DMS153 (cell line): ENCODE data around the gene PADI2.
"Not testable (repeated sequence)": the region's sequence is repeated elsewhere in the genome, so short reads cannot be mapped to it uniquely, and the experiment has no call there.

Experiments used
- DNase-seq: peaks from one replicate; lab custom pipeline; 2025; lab: John Stamatoyannopoulos, UW

Gene PADI2

DNA sequence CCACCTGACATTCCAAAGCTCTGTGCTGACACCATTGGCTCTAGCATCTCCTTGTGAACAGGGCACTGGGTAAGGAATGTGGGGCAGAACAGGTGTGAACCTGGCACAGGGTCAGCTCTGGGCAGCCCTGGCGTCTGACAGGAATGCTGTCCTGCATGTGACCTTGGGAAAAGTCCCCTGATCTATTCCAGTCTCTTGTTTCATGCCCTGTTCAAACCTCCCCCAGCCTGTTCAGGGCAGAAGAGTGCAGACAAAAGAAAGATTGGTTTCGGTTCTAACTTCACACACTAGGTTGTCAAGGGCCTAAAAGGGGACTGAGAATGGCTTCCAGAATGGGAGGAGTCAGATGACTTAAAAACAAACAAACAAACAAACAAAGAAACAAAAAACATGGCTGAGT lies 37.8 kb downstream of the PADI2 start:
- no peak for DNase-seq

DNA sequence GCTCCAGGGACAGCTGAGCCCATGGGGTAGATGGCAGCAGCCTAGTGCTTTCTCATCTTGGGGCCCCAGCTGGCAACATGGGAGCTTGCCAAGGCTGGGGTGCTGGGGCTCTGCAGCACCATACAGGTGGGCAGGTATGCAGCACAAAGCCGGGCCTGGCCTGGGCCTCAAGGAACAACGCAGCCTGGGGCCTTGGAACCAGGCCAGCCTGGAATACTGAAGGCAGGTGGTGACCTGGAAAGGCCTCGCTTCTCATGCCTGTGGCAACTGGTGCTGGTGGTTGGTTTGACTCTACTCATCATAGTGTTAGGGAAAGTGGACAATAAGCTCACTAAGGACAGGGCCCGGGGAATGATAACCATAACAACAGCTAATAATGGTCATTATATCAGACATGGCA lies 38.4 kb downstream of the PADI2 start:
- no peak for DNase-seq

DNA sequence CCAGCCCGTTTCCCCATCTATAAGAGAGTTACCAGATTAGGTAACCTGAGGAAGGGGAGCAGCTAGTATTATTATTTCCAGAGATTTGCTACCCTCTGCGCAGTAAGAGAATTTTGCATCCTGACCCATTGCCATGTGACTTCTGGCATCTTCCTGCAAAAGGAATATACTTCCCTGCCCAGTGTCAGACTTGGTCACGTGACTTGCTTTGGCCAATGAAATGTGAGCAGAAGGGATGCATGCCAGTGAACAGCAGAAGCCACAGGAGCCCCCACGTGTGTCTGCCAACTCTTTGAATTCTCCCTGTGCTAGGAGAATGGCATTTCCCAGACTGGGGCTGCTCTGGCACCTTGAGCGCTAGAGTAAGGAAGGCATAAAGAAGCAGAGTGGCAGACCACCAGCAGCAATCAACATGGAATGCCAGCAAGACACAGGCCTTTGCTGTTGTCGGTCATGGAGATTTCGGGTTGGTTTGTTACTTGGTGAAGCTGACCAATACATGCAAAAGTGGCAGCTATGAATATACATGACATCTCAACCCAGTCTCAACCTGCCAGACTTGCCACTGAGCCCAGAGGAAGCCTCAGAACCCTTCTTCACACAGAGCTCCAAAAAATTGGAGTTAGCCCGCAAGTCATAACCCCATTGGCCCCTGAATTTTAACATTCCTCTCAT lies 39.0 kb downstream of the PADI2 start:
- no peak for DNase-seq

DNA sequence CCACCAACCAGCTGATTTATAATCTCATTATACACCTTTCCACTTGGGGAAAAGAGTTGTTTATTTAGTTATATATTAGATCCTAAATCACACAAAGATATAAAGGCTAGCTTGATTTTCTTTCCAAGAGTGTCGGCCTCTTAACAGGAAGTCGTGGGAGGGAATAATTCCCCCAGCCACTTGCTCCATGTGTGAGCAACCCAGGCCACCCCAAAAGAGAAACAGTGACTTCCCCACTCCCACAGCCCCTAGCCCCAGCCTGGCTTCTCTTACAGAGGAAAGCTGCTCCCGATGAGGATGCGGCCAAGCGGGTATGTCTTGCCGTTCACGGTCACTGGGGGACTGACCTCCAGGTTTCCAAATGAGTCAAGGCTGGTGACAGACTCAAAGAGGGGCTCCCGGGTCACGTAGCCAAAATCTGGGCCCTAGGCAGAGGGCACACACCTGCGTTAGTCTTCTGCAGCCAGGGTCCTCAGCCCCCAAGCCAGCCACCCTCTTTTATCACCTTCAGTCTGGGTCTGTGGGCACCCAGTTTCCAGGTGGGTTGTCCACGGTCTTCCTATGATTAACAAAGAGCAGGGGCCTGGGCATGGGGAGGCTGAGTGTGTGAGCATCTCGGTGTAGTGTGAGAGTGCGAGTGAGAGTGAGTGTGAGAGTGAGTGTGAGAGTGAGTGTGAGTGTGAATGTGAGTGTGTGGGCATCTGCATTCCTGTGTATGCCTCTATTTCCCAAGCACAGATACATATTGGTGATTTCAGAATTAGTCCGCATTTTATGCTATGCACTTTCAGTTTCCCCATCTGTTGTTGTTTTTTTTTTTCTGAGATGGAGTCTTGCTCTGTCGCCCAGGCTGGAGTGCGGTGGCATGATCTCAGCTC lies 40.0 kb downstream of the PADI2 start:
- no peak for DNase-seq

DNA sequence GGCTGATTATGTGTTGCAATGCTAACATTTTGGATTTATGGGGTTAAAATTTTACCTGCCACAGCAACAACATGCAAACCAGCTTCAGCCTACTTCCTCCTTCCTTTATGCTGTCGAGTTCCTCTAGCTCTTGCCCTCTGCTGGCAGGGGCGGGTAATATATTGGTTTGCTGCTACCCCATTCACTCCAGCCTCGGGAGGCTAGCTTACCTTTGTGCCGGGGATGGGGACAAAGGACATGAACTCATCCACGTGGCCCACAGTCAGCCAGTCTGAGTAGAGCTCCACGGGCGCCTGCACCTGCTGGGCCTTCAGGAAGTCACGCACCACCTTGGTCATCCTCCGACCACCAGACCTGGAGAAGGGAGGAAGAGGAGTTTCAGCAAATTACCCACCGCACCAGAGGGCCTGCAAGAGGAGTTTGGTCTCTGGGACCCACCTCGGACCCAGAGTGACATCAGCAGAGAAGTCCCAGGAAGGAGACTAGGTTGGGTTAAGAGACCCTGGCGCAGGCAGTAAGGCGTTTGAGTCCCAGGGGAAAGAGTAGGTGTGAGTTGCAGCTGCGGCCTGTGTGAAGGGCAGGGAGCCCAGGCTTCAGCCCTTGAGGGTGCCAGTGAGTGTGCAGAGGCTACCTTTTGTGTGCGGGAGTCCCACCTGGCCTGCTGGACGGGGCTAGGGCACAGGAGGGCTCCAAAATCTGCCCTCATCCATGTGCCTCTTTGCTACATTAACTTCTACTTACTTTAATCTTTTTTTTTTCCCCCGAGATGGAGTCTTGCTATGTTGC lies 43.6 kb downstream of the PADI2 start:
- no peak for DNase-seq

DNA sequence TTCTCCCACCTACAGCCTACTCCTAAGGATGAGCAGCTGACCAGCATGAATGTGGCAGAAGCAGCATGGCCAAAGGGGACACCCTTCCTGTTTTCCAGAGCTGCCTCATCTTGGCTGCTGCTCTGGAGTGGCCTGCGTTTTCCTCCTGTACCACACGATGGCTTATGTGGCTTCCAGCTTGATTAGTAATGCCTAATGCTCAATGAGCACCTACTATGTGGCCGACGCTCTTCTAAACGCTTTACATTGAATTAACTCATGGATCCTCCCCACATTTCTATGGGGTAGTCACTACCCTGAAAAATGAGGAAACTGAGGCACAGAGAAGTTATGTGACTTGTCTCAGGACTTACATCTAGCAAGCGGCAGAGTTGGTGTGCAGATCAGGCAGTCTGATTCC lies 47.5 kb downstream of the PADI2 start:
- DNase-seq, result no peak

DNA sequence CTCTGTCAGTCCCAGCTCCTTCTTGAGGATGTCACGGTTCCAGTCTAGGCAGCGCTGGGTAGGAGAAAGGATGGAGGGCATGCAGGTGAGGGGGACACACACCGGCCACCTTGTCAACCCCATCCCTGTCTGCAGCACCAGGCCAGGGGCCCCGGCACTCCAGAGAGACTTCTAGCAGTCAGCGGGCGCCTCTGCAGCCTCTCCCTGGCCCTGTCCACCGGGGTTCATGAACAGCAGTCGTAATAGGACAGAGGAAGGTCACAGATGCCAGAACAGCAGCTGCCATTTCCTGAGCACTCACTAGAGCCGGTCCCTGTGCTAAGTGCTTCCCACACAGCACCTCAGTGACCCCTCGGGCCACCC lies 49.1 kb downstream of the PADI2 start:
- no peak for DNase-seq

DNA sequence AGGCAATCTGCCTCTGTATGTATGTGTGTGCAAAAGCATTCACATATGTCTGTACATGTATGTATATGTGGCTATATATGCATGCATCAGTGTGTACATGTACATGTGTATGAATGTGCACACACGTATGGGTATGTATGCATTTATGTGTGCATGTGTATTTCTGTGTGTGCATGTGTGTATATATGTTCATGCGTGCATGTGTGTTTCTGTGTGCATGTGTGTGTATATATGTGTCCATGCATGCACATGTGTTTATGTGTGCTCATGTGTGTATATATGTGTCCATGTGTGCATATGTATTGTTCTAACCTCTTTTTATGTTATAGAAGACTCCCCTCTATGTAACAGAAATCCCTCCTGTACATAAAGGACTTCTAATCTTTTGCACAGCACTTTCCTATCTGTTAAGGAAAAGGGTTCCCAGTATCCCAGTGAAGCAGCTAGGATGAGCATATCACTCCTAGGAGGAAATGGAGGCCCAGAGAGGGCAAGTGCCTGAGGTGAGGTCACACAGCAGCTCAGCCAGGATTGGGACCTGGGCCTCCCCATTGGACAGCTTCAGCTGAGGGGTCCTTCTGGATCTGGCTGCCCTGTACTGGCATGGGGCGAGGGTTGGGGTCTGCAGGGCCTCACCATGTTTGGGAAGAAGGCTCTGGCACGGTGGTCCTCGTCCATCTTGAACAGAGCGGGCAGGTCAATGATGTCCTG lies 49.6 kb downstream of the PADI2 start:
- no peak for DNase-seq

DNA sequence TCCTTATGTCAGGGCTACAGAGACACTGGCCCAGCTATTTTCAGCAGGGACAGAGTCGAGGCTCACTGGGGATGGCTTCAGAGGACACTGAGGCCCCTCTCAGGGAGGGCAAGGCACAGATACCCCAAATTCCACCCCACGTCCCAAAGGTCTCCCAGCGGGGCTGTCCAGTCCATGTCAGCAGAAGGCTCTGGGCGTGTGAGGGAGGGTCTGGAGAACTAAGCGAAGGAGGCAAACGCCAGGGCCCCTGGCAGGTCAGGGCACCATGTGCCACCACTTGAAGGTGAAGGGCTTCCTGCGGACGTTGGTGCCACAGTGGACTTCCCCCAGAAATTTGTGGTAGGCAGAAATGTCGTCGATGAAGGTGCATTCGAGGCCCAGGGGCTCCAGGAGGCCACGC lies 50.5 kb downstream of the PADI2 start:
- DNase-seq, result no peak

DNA sequence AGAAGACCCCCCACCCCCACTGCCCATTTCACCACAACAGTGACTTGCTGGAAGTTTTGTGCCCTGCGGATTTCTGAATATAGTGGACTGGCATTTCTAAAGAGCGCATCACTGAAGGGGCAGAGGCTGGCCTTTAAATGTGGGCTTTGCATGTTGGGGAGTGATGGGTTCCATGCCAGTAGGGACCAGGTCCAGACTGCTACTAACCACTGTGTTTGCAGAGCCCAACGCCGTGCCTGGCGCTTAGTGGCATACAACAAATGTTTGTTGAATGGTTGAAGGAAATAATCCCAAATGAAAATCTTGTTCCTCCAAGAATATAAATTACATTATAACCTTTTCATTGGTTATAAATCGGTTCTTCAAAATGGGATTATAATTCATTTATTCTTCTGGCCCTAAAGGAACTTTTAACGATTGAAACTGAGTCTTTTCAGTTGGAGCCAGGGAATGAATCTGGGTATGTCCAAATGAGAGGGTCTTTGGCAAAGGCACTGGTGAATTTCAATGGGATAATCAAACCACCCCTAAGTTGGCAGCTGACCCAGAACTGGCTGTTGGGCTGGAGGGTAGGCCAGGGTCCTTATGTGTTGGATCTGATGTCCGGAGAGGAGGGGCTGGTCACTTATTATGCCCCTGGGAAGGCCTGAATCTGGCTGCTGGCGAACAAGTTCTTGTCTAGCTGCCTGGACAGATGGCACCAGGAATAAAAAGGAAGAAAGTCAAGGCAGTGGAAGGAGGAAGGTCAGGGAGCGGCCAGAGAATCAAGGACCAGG lies 51.6 kb downstream of the PADI2 start:
- DNase-seq, result no peak

DNA sequence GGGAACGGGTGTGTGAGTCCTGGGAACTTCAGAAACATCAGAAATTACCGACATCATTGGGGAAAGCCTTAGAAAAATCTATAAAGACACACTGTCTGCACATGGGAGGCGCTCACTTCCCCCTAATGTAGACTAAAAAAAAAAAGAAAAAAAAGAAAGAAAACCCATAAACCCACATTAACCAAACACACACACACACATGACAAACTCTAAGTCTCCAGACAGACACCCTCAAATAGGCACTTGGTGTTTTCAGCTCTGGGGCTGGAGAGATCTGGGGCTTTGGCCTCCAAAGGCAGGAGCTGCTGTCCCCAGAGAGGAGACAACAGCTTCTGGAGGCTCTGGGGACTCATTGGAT lies 52.2 kb downstream of the PADI2 start:
- no peak for DNase-seq

DNA sequence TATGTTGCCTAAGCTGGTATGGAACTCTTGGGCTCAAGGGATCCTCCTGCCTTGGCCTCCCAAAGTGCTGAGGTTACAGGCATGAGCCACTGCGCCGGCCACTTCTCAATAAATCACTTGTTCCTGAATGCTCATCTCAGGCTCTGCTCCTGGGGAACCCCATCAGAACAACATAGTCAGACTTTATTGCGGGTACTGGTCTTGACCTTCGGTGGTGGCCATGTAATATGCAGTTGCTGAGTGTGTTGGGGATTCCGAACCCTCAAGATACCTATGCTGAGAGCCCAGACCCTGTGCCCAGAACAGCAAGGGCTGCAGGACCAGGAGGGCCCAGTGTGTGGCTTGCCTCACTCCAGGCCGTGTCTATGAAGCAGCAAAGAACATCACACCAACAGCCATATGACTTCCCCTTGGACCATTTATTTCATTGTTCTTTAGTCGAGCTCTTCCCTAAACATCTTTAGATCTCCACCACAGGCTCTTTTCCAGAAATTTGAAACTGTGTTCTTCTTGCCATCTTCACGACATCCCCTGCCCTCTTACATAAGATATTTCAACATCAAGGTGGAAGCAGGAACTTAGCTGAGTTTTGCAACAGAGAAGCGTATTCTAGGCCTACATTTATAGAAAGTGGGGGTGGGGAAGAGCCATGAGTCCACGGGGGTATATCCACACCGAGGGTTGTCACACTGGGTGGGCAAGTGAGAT lies 52.7 kb downstream of the PADI2 start:
- DNase-seq, result no peak

DNA sequence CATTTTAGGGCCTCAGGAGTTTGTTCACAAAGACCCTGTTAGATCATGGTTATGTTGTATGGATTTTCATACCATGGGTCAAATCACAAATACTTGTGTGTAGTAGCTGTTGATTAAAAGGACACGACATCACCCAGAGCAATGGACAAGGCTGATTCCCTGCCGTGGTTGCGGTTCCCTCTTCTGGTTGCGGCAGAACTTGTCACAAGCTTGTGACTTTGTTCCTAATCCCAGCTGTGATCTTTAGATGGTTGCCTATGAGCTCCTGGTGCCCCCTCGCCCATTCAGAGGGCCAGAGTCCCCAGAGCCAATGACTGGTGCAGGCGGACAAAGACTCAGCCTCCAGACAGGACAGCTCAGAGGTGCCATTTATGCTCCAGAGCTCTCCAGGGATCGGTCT lies 53.6 kb downstream of the PADI2 start:
- DNase-seq, result no peak

DNA sequence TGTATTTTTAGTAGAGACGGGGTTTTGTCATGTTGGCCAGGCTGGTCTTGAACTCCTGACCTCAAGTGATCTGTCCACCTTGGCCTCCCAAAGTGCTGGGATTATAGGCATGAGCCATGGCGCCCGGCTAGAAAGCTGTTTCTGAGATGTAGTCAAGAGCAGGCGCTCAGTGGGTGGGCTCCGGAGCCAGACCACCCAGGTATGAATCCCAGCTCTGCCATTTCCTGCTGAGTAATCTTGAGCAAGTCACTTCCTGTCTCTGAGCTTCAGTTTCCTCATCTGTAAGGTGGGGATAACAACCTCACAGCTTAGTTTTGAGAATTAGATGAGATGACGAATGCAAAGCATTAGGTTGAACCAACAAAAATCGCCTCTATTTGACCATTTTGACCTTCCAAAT lies 56.5 kb downstream of the PADI2 start:
- DNase-seq, result not testable (repeated sequence)

DNA sequence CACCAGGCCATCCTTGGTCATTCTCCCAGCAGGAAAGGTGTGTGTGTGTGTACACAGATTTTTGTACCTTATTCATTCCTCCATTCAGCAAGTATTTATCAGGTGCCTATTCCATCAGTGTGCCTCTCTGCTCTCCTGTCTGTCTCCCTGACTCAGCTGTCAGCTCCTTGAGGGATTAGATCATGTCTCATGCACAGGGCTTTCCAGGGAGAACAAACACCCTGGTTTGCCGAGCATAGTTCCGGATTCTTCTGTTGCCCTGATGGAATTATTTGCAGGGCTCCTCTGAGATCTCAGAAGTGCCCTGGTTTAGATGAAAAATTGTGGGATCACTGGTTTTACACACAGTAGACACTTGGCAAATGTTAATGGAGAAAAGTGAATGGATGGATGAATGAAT lies 57.4 kb downstream of the PADI2 start:
- no peak for DNase-seq

DNA sequence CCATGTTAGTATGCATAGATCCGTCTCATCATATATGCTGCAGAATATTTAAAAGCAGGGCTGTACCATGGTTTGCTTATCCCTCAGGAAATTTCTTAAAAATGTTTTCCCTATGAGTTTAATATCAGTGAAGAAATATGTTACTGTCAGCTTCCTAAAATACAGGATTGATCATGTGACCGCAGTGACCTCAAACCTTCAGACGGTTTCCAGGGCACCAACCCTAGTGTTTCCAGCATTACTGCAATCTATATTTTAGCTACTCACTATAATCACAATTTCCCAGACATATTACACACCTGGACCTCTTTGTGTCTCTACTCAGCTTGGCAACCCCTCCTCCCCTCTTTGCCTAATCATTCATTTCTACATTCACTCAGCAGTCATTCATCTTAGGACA lies 57.8 kb downstream of the PADI2 start:
- no peak for DNase-seq

DNA sequence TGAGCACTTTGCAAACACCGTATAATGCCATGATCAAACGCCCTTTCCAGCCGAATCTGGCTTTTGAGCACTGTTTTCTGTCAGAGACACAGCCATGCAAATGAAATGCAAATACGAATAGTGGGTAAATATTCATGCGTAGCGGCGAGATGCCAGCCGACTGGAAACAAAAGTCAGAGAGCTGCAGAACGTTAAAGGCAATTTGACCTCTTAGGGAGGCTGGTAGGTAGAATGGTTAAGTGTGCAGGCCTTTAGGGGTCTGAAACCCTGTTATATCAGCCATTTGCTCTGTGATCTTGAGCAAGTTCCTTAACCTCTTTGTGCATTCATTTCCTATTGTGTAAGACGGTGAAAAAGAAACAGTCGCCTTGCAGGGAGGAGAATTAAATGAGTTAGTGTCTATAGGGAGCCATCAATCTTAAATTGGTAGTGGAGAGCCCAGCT lies 58.9 kb downstream of the PADI2 start:
- DNase-seq, result no peak

DNA sequence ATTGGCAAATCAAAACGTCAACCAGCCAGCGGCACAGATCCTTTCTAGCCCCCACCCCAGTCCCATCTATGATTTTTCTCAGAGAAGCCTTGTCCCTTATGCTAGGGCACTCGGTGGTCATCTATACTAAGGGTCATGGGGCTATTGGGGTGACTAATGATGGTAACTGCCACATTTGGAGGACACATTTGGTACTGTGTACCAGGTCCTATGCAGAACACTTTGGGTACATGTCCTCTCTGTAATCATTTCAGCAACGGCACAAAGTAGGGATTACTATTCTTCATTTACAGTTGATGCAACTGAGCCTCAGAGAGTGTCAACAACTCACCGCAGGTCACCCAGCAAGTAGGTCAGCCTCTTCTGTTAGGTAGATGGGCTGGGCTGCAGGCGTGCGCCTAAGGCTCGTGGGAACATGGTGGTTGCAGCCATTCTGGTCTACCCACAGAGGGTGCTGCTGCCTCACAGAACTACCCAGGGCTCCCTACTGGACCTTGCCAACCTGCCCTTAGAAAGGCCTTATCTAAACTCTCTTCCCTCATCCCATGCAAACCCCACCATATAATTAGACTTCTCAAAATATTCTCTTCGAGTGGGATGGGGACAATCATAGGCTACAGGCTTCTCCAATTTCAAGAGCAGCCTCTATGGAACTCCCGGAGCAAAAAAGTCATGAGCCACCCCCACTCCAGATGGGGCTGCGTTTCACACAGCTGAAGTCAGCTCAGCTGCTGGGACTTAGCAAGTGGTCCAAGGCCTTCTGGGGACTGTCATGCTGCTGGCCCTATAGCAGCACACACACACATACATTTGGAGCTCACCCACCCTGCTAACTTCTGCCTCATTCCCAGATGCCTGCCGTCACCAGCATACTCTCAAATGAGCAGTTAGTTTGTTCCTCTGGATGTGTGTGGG lies 59.6 kb downstream of the PADI2 start:
- peak; percentile 45 for DNase-seq

DNA sequence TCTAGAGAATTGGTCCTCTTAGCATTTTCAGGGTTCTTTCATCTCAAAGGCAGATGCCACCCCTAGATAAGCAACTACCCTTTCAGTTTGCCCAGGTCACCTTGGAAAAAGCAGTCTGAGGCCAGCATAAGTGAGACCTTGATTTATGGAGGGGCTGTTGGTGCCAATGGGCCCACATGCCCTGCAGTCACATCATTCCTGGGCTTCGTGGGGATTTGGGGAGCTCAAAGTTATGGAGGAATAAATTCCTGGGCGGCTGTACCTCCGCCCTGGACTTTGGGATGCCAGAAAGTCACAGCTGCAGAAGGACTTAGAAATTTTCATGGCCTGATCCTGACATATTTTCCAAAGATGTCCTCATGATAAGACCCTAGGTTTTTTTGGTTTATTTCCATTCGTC lies 62.7 kb downstream of the PADI2 start:
- DNase-seq, result no peak

DNA sequence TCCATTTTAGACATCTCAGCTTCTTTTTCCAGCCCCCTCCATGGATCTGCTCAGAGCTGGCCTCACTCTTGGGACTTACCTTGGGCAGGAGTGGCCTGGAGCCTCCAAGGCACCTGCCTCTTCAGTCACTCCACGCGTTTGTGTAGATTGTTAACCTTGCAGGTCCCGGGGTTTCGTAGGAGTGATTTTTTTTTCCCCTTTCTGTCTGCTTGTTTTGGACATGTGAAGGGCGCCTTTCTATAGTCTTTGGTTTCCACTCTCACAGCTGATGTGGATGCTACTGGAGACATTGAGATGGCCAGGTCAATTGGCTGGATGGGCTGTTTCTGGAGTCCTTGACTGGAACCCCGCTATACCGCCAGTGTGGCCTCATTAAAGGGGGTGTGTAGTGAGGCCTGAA lies 63.5 kb downstream of the PADI2 start:
- no peak for DNase-seq
